SU-DHL-6 (cell line): ENCODE data around the gene CALHM1.

Source experiments
- H2AFZ ChIP-seq: fragments of 200-600 bp; sonication (generic); 2 replicates; pipeline ENCODE4 v1.6.1; 2014; ENCODE audit warnings: low read depth, mild to moderate bottlenecking, moderate library complexity, mixed read lengths, antibody characterized with exemption, low read length; ENCODE audit not compliant: severe bottlenecking
- H3F3A ChIP-seq: fragments of 200-600 bp; shearing (Covaris generic); 2 replicates; pipeline ENCODE4 v1.6.0; 2016; ENCODE audit warnings: antibody characterized with exemption, mild to moderate bottlenecking; ENCODE audit not compliant: insufficient read depth
- H3K27ac ChIP-seq: fragments of 200-600 bp; sonication (generic); 2 replicates; pipeline ENCODE4 v1.5.1; 2016; ENCODE audit warnings: low read depth, mild to moderate bottlenecking, low read length, moderate library complexity, mixed read lengths
- H3K27me3 ChIP-seq: fragments of 200-600 bp; sonication (generic), shearing (Covaris generic); 2 replicates; pipeline ENCODE4 v1.6.0; 2014; ENCODE audit warnings: mild to moderate bottlenecking, low read length
- H3K36me3 ChIP-seq: fragments of 200-600 bp; sonication (generic); 2 replicates; pipeline ENCODE4 v1.6.1; 2014; ENCODE audit warnings: mild to moderate bottlenecking, low read length, mixed read lengths
- H3K4me2 ChIP-seq: fragments of 300-600, 200-600 bp; shearing (Covaris generic), sonication (generic); 2 replicates; pipeline ENCODE4 v1.6.0; 2014; ENCODE audit warnings: low read length, low read depth, mild to moderate bottlenecking; ENCODE audit not compliant: poor library complexity, severe bottlenecking
- H3K4me3 ChIP-seq: fragments of 200-600 bp; sonication (generic); 2 replicates; pipeline ENCODE4 v1.5.1; 2014; ENCODE audit warnings: antibody characterized with exemption, low read length, mild to moderate bottlenecking, mixed read lengths; ENCODE audit not compliant: insufficient read depth, poor library complexity, severe bottlenecking
- H3K79me2 ChIP-seq: fragments of 200-600 bp; sonication (generic); 2 replicates; pipeline ENCODE4 v1.6.1; 2014; ENCODE audit warnings: mild to moderate bottlenecking, low read length, moderate library complexity; ENCODE audit not compliant: insufficient read depth
- H3K9ac ChIP-seq: fragments of 200-600 bp; sonication (generic); 2 replicates; pipeline ENCODE4 v1.7.0; 2014; ENCODE audit warnings: mild to moderate bottlenecking, low read length
- H3K9me2 ChIP-seq: fragments of 200-600 bp; sonication (generic); replicated peaks from 2 replicates; pipeline ENCODE4 v1.6.1; 2014; ENCODE audit warnings: low read length; ENCODE audit not compliant: insufficient read depth
- H3K9me3 ChIP-seq: fragments of 200-600 bp; sonication (generic); 2 replicates; pipeline ENCODE4 v1.6.1; 2014; ENCODE audit warnings: low read length, mixed read lengths; ENCODE audit not compliant: insufficient read depth
- H4K20me1 ChIP-seq: fragments of 200-600 bp; sonication (generic); 2 replicates; pipeline ENCODE4 v1.6.1; 2014; ENCODE audit warnings: low read depth, mild to moderate bottlenecking, antibody characterized with exemption, low read length, moderate library complexity, mixed read lengths
- CTCF ChIP-seq: fragments of 200-600 bp; sonication (generic); IDR thresholded peaks from one replicate; pipeline ENCODE4 v1.5.1; 2017; ENCODE audit warnings: antibody characterized with exemption, mild to moderate bottlenecking, low read length, moderate library complexity; ENCODE audit not compliant: insufficient read depth, poor library complexity, severe bottlenecking
- EZH2phosphoT487 ChIP-seq: fragments of 200-600 bp; sonication (generic), shearing (Covaris generic); conservative IDR thresholded peaks from 2 replicates; pipeline ENCODE4 v1.6.1; 2018; ENCODE audit warnings: mild to moderate bottlenecking, antibody characterized with exemption, low read length, moderate library complexity, mixed read lengths

The CALHM1 gene

DNA sequence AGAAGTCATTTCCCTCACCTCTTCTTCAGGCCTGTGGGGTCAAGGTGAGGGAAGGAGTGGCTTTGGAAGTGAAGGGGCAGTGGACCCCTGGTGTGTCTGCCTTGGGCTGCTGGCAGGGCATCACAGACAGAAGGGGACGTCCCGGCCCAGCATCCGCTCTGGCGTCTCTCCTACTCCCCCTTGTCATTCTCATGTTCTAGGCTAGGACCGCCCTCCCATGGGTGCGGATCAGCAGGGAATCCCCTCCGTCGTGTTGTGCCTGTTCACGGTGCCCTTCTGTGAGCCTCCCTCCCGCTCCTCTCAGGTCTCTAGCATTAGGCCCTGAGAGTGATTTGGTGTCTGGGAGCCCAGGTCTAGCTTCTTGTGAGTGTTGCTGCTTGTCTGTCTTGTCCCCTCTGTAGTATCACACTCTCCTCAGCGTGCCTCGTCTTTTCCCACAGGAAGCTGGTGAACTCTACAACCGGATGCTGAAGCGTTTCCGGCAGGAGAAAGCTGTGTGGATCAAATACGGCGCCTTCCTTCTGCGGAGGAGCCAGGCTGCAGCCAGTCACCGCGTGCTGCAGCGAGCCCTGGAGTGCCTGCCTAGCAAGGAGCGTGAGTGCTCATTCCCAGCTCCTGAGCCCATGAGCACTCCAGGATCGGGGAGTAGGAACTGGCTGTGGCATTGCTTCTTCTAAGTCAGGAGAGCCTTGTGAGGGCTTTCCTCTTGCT is 15.1 kb downstream of the CALHM1 start:
- Histone ChIP-seq H3K4me3 (no peak overlapping the region), H3K36me3 (peaks cover 4% of the 10 kb centered on the region; the same call in 1 of the 2 replicates), H3F3A (no peaks in the 10 kb centered on the region), H4K20me1 (no peaks in the 10 kb centered on the region), H3K79me2 (no peaks in the 10 kb centered on the region), H3K27ac (no peak overlapping the region), H2AFZ (no peak overlapping the region), H3K4me2 (no peak overlapping the region), H3K27me3 (no peaks in the 10 kb centered on the region), H3K9me2 (no peaks in the 10 kb centered on the region), H3K9ac (no peak overlapping the region), H3K9me3 (no peaks in the 10 kb centered on the region)
- TF ChIP-seq CTCF = no peak
- TF ChIP-seq EZH2phosphoT487 = no peak

DNA sequence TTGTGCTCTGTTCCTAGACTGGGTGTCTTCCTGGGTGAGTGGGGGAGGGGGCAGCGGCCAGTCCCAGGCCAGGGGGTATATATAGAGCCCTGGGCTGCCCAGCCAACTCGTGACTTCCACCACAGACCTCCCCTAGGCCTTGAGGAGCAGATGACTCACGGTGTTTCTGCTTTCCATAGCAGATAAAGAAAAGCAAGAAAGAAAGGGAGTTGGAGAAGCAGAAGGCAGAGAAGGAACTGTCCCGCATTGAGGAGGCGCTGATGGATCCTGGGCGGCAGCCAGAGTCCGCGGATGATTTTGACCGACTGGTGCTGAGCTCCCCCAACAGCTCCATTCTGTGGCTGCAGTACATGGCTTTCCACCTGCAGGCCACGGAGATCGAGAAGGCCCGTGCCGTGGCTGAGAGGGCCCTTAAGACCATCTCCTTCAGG is 16.7 kb downstream of the CALHM1 start:
- TF ChIP-seq CTCF (no peak), EZH2phosphoT487 (no peak)
- Histone ChIP-seq H3K79me2 (no peaks in the 10 kb centered on the region), H3K36me3 (peaks cover 4% of the 10 kb centered on the region; the same call in 1 of the 2 replicates), H2AFZ (no peak overlapping the region), H3K9me3 (no peaks in the 10 kb centered on the region), H3K4me3 (no peak overlapping the region), H3K4me2 (no peak overlapping the region), H3K27me3 (no peaks in the 10 kb centered on the region), H3K27ac (no peak overlapping the region), H4K20me1 (no peaks in the 10 kb centered on the region), H3F3A (no peaks in the 10 kb centered on the region), H3K9me2 (no peaks in the 10 kb centered on the region), H3K9ac (no peak overlapping the region)

- peaks cover 8% of the 10 kb centered on the region; the same call in 1 of the 2 replicates for H3K36me3 ChIP-seq
Measured at GRCh38 chr10:103441611-103442010, 17.1 kb downstream of the CALHM1 start.

More at GRCh38 chr10:103441611-103442010, 17.1 kb downstream of the CALHM1 start:
- Histone ChIP-seq H3K79me2 (no peaks in the 10 kb centered on the region), H3K9me3 (no peaks in the 10 kb centered on the region), H3K27me3 (no peaks in the 10 kb centered on the region), H4K20me1 (no peaks in the 10 kb centered on the region), H3K4me3 (no peak overlapping the region), H3F3A (no peaks in the 10 kb centered on the region), H2AFZ (no peak overlapping the region), H3K27ac (no peak overlapping the region), H3K4me2 (no peak overlapping the region), H3K9me2 (no peaks in the 10 kb centered on the region), H3K9ac (no peak overlapping the region)
- TF ChIP-seq EZH2phosphoT487 (no peak), CTCF (no peak)
